CD14-positive monocyte (primary cell): ENCODE measurements around the gene ARMC5. TPM values are rescaled to one million over a fixed set of nuclear protein-coding genes. Genes with fewer than 3 reads are reported as not detected.
"Not testable (repeated sequence)": the region's sequence is repeated elsewhere in the genome, so short reads cannot be mapped to it uniquely, and the experiment has no call there.

Experiments used
- DNase-seq, 3 donors: peaks; one replicate each; pipeline ENCODE4 v3.0.0-alpha.2; 2011 to 2022
- H2AFZ ChIP-seq: 2 replicates; pipeline ENCODE4 v1.6.0; 2012; ENCODE audit warnings: mild to moderate bottlenecking, low read depth, low read length, inconsistent platforms; ENCODE audit not compliant: insufficient read depth, poor library complexity, severe bottlenecking
- H3K27ac ChIP-seq, 2 donors: 1 replicate in 1 of 2; 2 replicates in 1 of 2; pipeline ENCODE4 v1.5.1; 2012 to 2013; ENCODE audit warnings: low read length in 2 of 2, control low read depth in 1 of 2, inconsistent platforms in 1 of 2, low read depth in 1 of 2, mild to moderate bottlenecking in 1 of 2
- H3K27me3 ChIP-seq, 2 donors: one replicate each; pipeline versions ENCODE4 v1.6.0 to v1.6.1; 2011 to 2013; ENCODE audit warnings: low read length in 2 of 2; ENCODE audit not compliant: control insufficient read depth in 2 of 2, insufficient read depth in 2 of 2
- H3K36me3 ChIP-seq, 2 donors: replicated peaks in 1 of 2; 1 replicate in 1 of 2; 2 replicates in 1 of 2; pipeline versions ENCODE4 v1.5.1 to v1.6.1; 2012 to 2013; ENCODE audit warnings: low read length in 2 of 2, control low read depth in 1 of 2, inconsistent platforms in 1 of 2, mild to moderate bottlenecking in 1 of 2; ENCODE audit not compliant: insufficient read depth in 2 of 2, control insufficient read depth in 1 of 2
- H3K4me1 ChIP-seq, 2 donors: 1 replicate in 1 of 2; 2 replicates in 1 of 2; pipeline versions ENCODE4 v1.5.1 to v1.6.1; 2012 to 2013; ENCODE audit warnings: low read length in 2 of 2, control low read depth in 1 of 2, inconsistent platforms in 1 of 2, mild to moderate bottlenecking in 1 of 2, moderate library complexity in 1 of 2; ENCODE audit not compliant: insufficient read depth in 2 of 2, control insufficient read depth in 1 of 2
- H3K4me2 ChIP-seq: replicated peaks from 2 replicates; pipeline ENCODE3; 2012; ENCODE audit warnings: low read length, moderate library complexity, mild to moderate bottlenecking; ENCODE audit not compliant: poor library complexity, severe bottlenecking; ENCODE audit errors: extremely low read depth
- H3K4me3 ChIP-seq, 3 experiments: fragments of 200-600 bp in 1 of 3; sonication (generic) in 1 of 3; replicated peaks in 1 of 3; 1 replicate in 2 of 3; 2 replicates in 1 of 3; pipeline ENCODE4 v1.5.1; 2011 to 2013; ENCODE audit warnings: low read length in 3 of 3, mild to moderate bottlenecking in 3 of 3, control low read depth in 2 of 3, low read depth in 2 of 3, inconsistent platforms in 1 of 3, moderate library complexity in 1 of 3
- H3K79me2 ChIP-seq: 2 replicates; pipeline ENCODE4 v1.6.0; 2012; ENCODE audit warnings: mild to moderate bottlenecking, control low read depth, inconsistent platforms, low read length, moderate library complexity; ENCODE audit not compliant: insufficient read depth
- H3K9ac ChIP-seq: 2 replicates; pipeline ENCODE4 v1.6.0; 2017; ENCODE audit warnings: low read length, mild to moderate bottlenecking; ENCODE audit not compliant: insufficient read depth, poor library complexity, severe bottlenecking
- H3K9me3 ChIP-seq, 2 donors: replicated peaks in 1 of 2; 1 replicate in 1 of 2; 2 replicates in 1 of 2; pipeline versions ENCODE4 v1.5.1 to v1.6.1; 2012 to 2013; ENCODE audit warnings: low read length in 2 of 2, control low read depth in 1 of 2; ENCODE audit not compliant: control insufficient read depth in 1 of 2, insufficient read depth in 1 of 2
- H4K20me1 ChIP-seq: 2 replicates; pipeline ENCODE4 v1.6.0; 2012; ENCODE audit warnings: mild to moderate bottlenecking, low read length, control low read depth, moderate library complexity; ENCODE audit not compliant: insufficient read depth
- H3K27ac Mint-ChIP-seq, 7 donors: one replicate each; pipeline ENCODE4 v1.8.0; 2020; ENCODE audit warnings: mild to moderate bottlenecking in 7 of 7, mixed read lengths in 7 of 7, moderate library complexity in 6 of 7, inconsistent platforms in 2 of 7
- H3K27me3 Mint-ChIP-seq, 3 donors: one replicate each; pipeline ENCODE4 v1.8.0; 2021 to 2022; ENCODE audit warnings: low read depth in 3 of 3, mild to moderate bottlenecking in 3 of 3, mixed read lengths in 3 of 3, moderate library complexity in 3 of 3, inconsistent platforms in 1 of 3
- H3K36me3 Mint-ChIP-seq, 2 donors: one replicate each; pipeline ENCODE4 v1.8.0; 2020; ENCODE audit warnings: mixed read lengths in 2 of 2, inconsistent platforms in 1 of 2, mild to moderate bottlenecking in 1 of 2
- H3K4me1 Mint-ChIP-seq: one replicate; pipeline ENCODE4 v1.8.0; 2020; ENCODE audit warnings: mild to moderate bottlenecking, mixed read lengths
- H3K4me3 Mint-ChIP-seq, 2 donors: one replicate each; pipeline ENCODE4 v1.8.0; 2020; ENCODE audit warnings: mild to moderate bottlenecking in 2 of 2, mixed read lengths in 2 of 2, moderate library complexity in 1 of 2
- H3K9me3 Mint-ChIP-seq, 7 donors: one replicate each; pipeline ENCODE4 v1.8.0; 2020 to 2022; ENCODE audit warnings: mixed read lengths in 7 of 7, mild to moderate bottlenecking in 6 of 7, moderate library complexity in 6 of 7, inconsistent platforms in 2 of 7
- WGBS: methylation state at CpG from one replicate; pipeline ENCODE4 v1.1.5; 2013; ENCODE audit warnings: missing lambda C conversion rate; ENCODE audit not compliant: insufficient coverage; 5-methylcytosine and 5-hydroxymethylcytosine counted together
- intact Hi-C, 2 donors: fragments of 100-400 bp; cut with micrococcal nuclease; formaldehyde crosslinking; loops; one replicate each; pipeline versions ENCODE4 v1.15.0 to v1.15.1; 2023
- polyA plus RNA-seq, 3 donors: library from polyadenylated mRNA; depleted of rRNA in 1 of 3; unstranded in 2 of 3; stranded (reverse) in 1 of 3; fragments of 300-500 nt in 2 of 3; fragments of >200 nt in 1 of 3; fragmentation: Illumina TruSeq in 2 of 3; gene quantifications; 1 replicate in 2 of 3; 2 replicates in 1 of 3; pipeline ENCODE4 v1.2.3, GENCODE V29; 2012 to 2021
- TF ChIP-seq, protein P1 (sequence below): fragments of 200-600 bp; IDR thresholded peaks from one replicate; pipeline ENCODE4 v1.8.0; 2022; ENCODE audit warnings: antibody characterized with exemption, mild to moderate bottlenecking

Gene ARMC5
- polyA plus RNA-seq, 3 donors, result 2.9 to 9.3 (median 4.2) TPM

DNA sequence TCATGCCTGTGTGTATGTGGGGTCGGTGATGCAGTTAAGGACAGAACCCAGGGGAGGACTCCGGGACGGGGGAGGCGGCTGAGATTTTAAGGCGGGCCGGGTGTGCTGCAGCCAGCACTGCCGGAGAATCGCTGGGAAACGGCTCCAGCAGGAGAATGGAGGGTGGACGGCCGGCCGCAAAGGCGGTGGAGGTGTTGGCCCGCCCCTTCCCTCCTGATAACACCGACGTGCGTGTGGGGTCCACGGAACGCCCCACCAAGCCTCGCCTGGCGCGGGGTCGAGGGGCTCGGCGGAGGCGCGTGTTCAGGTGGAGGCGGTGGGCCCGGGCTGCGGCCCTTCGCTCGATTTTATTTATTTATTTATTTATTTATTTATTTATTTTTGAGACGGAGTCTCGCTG is 17.3 kb upstream of the ARMC5 start:
- Mint-ChIP-seq H3K4me3 (peak overlapping the region; percentile 58 to 76), H3K27me3 (peaks cover 2 to 11% (median 2%) of the 10 kb centered on the region in 3 donors), H3K9me3 (peaks cover 4 to 13% (median 4%) of the 10 kb centered on the region in 7 donors), H3K27ac (no peak overlapping the region), H3K36me3 (no peaks in the 10 kb centered on the region), H3K4me1 (peaks cover 6% of the 10 kb centered on the region)
- DNase-seq, result no peak
- intact Hi-C loops, result loop anchor here (5.0 to 10.0 kb wide), 4 partner anchors 57 to 455 kb away; partner anchors contain the start of genes HSD3B7 (in 2 of the 2) and PYCARD (in 1 of the 2)
- Histone ChIP-seq H3K36me3 (no peaks in the 10 kb centered on the region), H3K27me3 (no peaks in the 10 kb centered on the region), H3K4me2 (no peak overlapping the region), H3K9ac (no peak overlapping the region), H3K79me2 (no peaks in the 10 kb centered on the region), H3K9me3 (no peaks in the 10 kb centered on the region), H3K4me1 (peaks cover 0 to 4% of the 10 kb centered on the region in 2 donors), H3K27ac (no peak overlapping the region), H4K20me1 (no peaks in the 10 kb centered on the region), H3K4me3 (no peak overlapping the region), H2AFZ (no peak overlapping the region)
- TF ChIP-seq, protein P1, sequence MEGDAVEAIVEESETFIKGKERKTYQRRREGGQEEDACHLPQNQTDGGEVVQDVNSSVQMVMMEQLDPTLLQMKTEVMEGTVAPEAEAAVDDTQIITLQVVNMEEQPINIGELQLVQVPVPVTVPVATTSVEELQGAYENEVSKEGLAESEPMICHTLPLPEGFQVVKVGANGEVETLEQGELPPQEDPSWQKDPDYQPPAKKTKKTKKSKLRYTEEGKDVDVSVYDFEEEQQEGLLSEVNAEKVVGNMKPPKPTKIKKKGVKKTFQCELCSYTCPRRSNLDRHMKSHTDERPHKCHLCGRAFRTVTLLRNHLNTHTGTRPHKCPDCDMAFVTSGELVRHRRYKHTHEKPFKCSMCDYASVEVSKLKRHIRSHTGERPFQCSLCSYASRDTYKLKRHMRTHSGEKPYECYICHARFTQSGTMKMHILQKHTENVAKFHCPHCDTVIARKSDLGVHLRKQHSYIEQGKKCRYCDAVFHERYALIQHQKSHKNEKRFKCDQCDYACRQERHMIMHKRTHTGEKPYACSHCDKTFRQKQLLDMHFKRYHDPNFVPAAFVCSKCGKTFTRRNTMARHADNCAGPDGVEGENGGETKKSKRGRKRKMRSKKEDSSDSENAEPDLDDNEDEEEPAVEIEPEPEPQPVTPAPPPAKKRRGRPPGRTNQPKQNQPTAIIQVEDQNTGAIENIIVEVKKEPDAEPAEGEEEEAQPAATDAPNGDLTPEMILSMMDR, result no peak
- 85% methylated on average over 18 of the region's 34 CpGs for WGBS

DNA sequence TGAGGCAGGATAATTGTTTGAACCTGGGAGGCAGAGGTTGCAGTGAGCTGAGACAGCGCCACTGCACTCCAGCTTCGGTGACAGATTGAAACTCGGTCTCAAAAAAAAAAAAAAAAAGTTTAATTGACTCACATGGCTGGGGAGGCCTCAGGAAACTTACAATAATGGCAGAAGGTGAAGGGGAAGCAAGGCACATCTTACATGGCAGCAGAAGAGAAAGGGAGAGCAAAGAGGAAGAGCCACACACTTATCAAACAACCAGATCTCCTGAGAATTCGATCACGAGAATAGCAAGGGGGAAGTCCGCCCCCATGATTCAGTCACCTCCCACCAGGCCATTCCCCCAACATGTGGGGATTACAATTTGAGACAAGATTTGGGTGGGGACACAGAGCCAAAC is 13.4 kb upstream of the ARMC5 start:
- H3K79me2 ChIP-seq, H3K4me1 ChIP-seq, H4K20me1 ChIP-seq, H3K4me2 ChIP-seq, H3K36me3 Mint-ChIP-seq, H3K9ac ChIP-seq, H3K27me3 ChIP-seq, H3K4me3 Mint-ChIP-seq, H2AFZ ChIP-seq, DNase-seq, H3K4me1 Mint-ChIP-seq, H3K27ac ChIP-seq, H3K4me3 ChIP-seq, H3K36me3 ChIP-seq, H3K9me3 ChIP-seq: not testable (repeated sequence)
- peaks cover 2 to 11% (median 2%) of the 10 kb centered on the region in 3 donors for H3K27me3 Mint-ChIP-seq
- intact Hi-C loops, result loop anchor here (10.0 kb wide), 2 partner anchors 61 to 271 kb away; no protein-coding TSS in a partner anchor
- WGBS, result 100% methylated on average over 2 of the region's 6 CpGs
- H3K9me3 Mint-ChIP-seq, result peaks cover 4 to 11% (median 4%) of the 10 kb centered on the region in 7 donors
- peak overlapping the region in 2 of 7 donors; percentile 28 to 61 for H3K27ac Mint-ChIP-seq
